GM19328 (cell line): ENCODE measurements around the gene SMTNL1.

Experiments
- ATAC-seq: cut with Tn5 transposase; IDR thresholded peaks from one replicate; pipeline ENCODE4 v1.9.1; 2021; ENCODE audit warnings: mild to moderate bottlenecking, moderate library complexity; ENCODE audit not compliant: unreplicated experiment

Gene SMTNL1

GRCh38 chr11:57536947-57537619, at the start of gene SMTNL1:
Gene SMTNL1, plus strand, starts transcription at chr11:57537595. Its CDS starts 5,048 bp downstream, at chr11:57542643.
- no peak for ATAC-seq

- ATAC-seq = no peak
Observed at GRCh38 chr11:57487920-57488659, 49.3 kb upstream of the SMTNL1 start.

GRCh38 chr11:57490456-57491248, 46.7 kb upstream of the SMTNL1 start:
- no peak for ATAC-seq

- no peak for ATAC-seq
Observed at GRCh38 chr11:57491371-57492061, 45.9 kb upstream of the SMTNL1 start.

GRCh38 chr11:57493507-57494503, 43.6 kb upstream of the SMTNL1 start:
- no peak for ATAC-seq

GRCh38 chr11:57496109-57496820, 41.1 kb upstream of the SMTNL1 start:
- no peak for ATAC-seq

GRCh38 chr11:57497303-57498247, 39.8 kb upstream of the SMTNL1 start:
- ATAC-seq = no peak

- no peak for ATAC-seq
Observed at GRCh38 chr11:57498540-57498939, 38.9 kb upstream of the SMTNL1 start.

- ATAC-seq = peak; percentile 86
Observed at GRCh38 chr11:57499413-57499982, 37.9 kb upstream of the SMTNL1 start.

GRCh38 chr11:57499983-57500461, 37.4 kb upstream of the SMTNL1 start:
- no peak for ATAC-seq

- ATAC-seq = no peak
Observed at GRCh38 chr11:57500515-57500914, 36.9 kb upstream of the SMTNL1 start.

- no peak for ATAC-seq
Observed at GRCh38 chr11:57500926-57501325, 36.5 kb upstream of the SMTNL1 start.

- no peak for ATAC-seq
Observed at GRCh38 chr11:57501953-57502352, 35.4 kb upstream of the SMTNL1 start.

GRCh38 chr11:57502376-57502775, 35.0 kb upstream of the SMTNL1 start:
- no peak for ATAC-seq

GRCh38 chr11:57502870-57503269, 34.5 kb upstream of the SMTNL1 start:
- no peak for ATAC-seq

GRCh38 chr11:57504511-57504910, 32.9 kb upstream of the SMTNL1 start:
- no peak for ATAC-seq

- ATAC-seq = no peak
Observed at GRCh38 chr11:57506522-57506921, 30.9 kb upstream of the SMTNL1 start.
